OCI-LY7 (cell line): ENCODE results near the gene CDCA8. TPM values are rescaled to one million over a fixed set of nuclear protein-coding genes. Genes with fewer than 3 reads are reported as not detected.

Experiments
- BruUV-seq: library from RNA; stranded (reverse); fragments of 400-500 nt; replicated peaks from 2 replicates; lab custom pipeline; 2021; lab: Mats Ljungman, UMichigan
- CTCF ChIA-PET: fragments of 300-600 bp; sonication (Branson Sonifier 250); formaldehyde crosslinking; loops from one replicate; lab custom pipeline; 2022; ENCODE audit warnings: antibody characterized with exemption; ENCODE audit not compliant: unreplicated experiment; lab: Charles Lee
- POLR2A ChIA-PET: fragments of 300-600 bp; sonication (Branson Sonifier 250); formaldehyde crosslinking; loops from one replicate; lab custom pipeline; 2022; ENCODE audit warnings: antibody characterized with exemption; lab: Charles Lee
- DNase-seq: peaks from one replicate; pipeline ENCODE4 v3.0.0-alpha.2; 2015; ENCODE audit warnings: low spot score
- H2AFZ ChIP-seq: fragments of 200-600 bp; sonication (generic), shearing (Covaris generic); 2 replicates; pipeline ENCODE4 v1.6.1; 2014; ENCODE audit warnings: mild to moderate bottlenecking, antibody characterized with exemption, low read length, moderate library complexity
- H3K27ac ChIP-seq: fragments of 200-600 bp; sonication (generic); 2 replicates; pipeline ENCODE4 v1.5.1; 2014; ENCODE audit warnings: mixed run types, low read depth, mild to moderate bottlenecking, moderate library complexity, low read length, inconsistent platforms; ENCODE audit not compliant: poor library complexity, severe bottlenecking
- H3K36me3 ChIP-seq: fragments of 200-600 bp; sonication (generic); 2 replicates; pipeline ENCODE4 v1.6.1; 2014; ENCODE audit warnings: mild to moderate bottlenecking, antibody characterized with exemption, low read length, moderate library complexity, mixed read lengths; ENCODE audit not compliant: insufficient read depth
- H3K4me1 ChIP-seq: fragments of 200-600 bp; sonication (generic); 2 replicates; pipeline ENCODE4 v1.5.1; 2014; ENCODE audit warnings: mild to moderate bottlenecking, low read length; ENCODE audit not compliant: insufficient read depth, poor library complexity, severe bottlenecking
- H3K4me2 ChIP-seq: fragments of 200-600 bp; sonication (generic); 2 replicates; pipeline ENCODE4 v1.6.1; 2014; ENCODE audit warnings: mild to moderate bottlenecking, low read length
- H3K4me3 ChIP-seq: fragments of 200-600 bp; sonication (generic); 2 replicates; pipeline ENCODE4 v1.5.1; 2014; ENCODE audit warnings: mild to moderate bottlenecking, low read depth, low read length; ENCODE audit not compliant: poor library complexity, severe bottlenecking
- H3K79me2 ChIP-seq: fragments of 200-600 bp; sonication (generic); 2 replicates; pipeline ENCODE4 v1.6.1; 2016; ENCODE audit warnings: low read depth, mild to moderate bottlenecking, low read length, moderate library complexity, mixed read lengths; ENCODE audit not compliant: insufficient read depth
- H3K9me2 ChIP-seq: fragments of 200-600 bp; sonication (generic); 2 replicates; pipeline ENCODE4 v1.6.1; 2016; ENCODE audit warnings: mild to moderate bottlenecking, low read length, mixed read lengths; ENCODE audit not compliant: insufficient read depth
- H3K9me3 ChIP-seq: fragments of 200-600 bp; sonication (generic); 2 replicates; pipeline ENCODE4 v1.6.1; 2014; ENCODE audit warnings: mild to moderate bottlenecking, mixed run types, low read length, mixed read lengths
- H4K20me1 ChIP-seq: fragments of 200-600 bp; sonication (generic); 2 replicates; pipeline ENCODE4 v1.6.1; 2014; ENCODE audit warnings: mild to moderate bottlenecking, antibody characterized with exemption, low read length, moderate library complexity, mixed read lengths; ENCODE audit not compliant: insufficient read depth
- EZH2phosphoT487 ChIP-seq: fragments of 200-600 bp; sonication (generic); IDR thresholded peaks from 2 replicates; pipeline ENCODE4 v1.6.1; 2018; ENCODE audit warnings: low read depth, borderline replicate concordance, mild to moderate bottlenecking, mixed run types, antibody characterized with exemption, low read length, moderate library complexity, mixed read lengths
- intact Hi-C: fragments of 100-400 bp; cut with micrococcal nuclease; formaldehyde crosslinking; loops from one replicate; pipeline ENCODE4 v1.10.0; 2022; ENCODE audit not compliant: unreplicated experiment
- total RNA-seq, 2 experiments: library from RNA; depleted of rRNA in 1 of 2; stranded (reverse); fragments of >200 nt in 1 of 2; shearing (Covaris generic) in 1 of 2; gene quantifications; 2 replicates each; pipeline ENCODE4 v1.2.3, GENCODE V29; 2014 to 2022
- TF ChIP-seq, protein P1 (sequence below): fragments of 200-600 bp; sonication (generic); conservative IDR thresholded peaks from 2 replicates; pipeline ENCODE4 v1.5.1; 2014; ENCODE audit warnings: mild to moderate bottlenecking, antibody characterized with exemption, low read length, moderate library complexity, mixed read lengths

Gene CDCA8
- total RNA-seq, 2 experiments from 2014 or later: 60.0 to 111 TPM

DNA sequence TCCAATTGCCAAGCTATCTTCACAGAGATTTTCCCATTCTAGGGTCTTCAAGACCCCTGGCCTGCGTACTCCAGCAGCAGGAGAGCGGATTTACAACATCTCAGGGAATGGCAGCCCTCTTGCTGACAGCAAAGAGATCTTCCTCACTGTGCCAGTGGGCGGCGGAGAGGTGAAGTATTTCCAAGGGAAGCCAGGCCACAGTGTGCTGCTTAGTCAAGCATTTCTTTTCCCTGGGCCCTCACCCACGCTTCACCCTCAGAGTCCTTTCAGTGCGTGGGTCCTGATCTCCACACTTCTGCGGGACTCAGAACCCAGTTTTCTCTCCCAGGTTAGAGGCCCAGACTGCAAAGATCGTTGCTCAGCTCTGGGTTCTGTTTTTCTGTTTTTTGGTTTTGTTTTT, 13.1 kb downstream of the CDCA8 start:
- Histone ChIP-seq H3K36me3 (peaks cover 96% of the 10 kb centered on the region), H3K79me2 (no peaks in the 10 kb centered on the region), H3K9me2 (no peaks in the 10 kb centered on the region), H4K20me1 (no peaks in the 10 kb centered on the region), H3K4me3 (no peak overlapping the region), H3K4me2 (no peak overlapping the region), H3K27ac (no peak overlapping the region), H3K4me1 (no peaks in the 10 kb centered on the region), H3K9me3 (no peaks in the 10 kb centered on the region), H2AFZ (no peak overlapping the region)
- no peak for DNase-seq
- ChIA-PET POLR2A (interaction anchor here (0.7 kb wide), 1 partner anchor 232 kb away, joined by 3 read pairs; no protein-coding TSS in a partner anchor), CTCF (no interaction called here)
- no TSS peak for BruUV-seq
- TF ChIP-seq, protein P1, sequence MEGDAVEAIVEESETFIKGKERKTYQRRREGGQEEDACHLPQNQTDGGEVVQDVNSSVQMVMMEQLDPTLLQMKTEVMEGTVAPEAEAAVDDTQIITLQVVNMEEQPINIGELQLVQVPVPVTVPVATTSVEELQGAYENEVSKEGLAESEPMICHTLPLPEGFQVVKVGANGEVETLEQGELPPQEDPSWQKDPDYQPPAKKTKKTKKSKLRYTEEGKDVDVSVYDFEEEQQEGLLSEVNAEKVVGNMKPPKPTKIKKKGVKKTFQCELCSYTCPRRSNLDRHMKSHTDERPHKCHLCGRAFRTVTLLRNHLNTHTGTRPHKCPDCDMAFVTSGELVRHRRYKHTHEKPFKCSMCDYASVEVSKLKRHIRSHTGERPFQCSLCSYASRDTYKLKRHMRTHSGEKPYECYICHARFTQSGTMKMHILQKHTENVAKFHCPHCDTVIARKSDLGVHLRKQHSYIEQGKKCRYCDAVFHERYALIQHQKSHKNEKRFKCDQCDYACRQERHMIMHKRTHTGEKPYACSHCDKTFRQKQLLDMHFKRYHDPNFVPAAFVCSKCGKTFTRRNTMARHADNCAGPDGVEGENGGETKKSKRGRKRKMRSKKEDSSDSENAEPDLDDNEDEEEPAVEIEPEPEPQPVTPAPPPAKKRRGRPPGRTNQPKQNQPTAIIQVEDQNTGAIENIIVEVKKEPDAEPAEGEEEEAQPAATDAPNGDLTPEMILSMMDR: no peak
- no peak for TF ChIP-seq EZH2phosphoT487
- intact Hi-C loops: no loop called here

DNA sequence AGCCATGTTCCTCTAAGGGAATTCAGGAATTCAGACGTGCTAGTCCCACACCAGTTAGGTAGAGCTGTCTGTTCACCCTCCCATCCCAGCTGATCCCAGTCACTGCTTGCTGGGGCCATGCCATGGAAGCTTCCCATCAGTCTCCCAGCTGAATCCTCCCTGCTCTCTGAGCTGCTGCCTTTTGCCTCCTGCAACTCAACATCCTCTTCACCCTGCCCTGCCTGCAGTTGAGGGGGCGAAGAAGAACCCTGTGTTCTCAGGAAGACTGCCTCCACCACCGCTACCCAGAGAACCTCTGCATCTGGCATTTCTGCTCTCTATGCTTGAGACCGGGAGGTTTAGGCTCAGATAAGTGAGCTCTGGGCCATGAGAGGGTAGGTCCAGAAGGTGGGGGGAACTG, 16.2 kb downstream of the CDCA8 start:
- no TSS peak for BruUV-seq
- CTCF ChIA-PET: interaction anchor here (0.5 kb wide), 1 partner anchor 36 kb away, joined by 3 read pairs; no protein-coding TSS in a partner anchor
- no peak for TF ChIP-seq EZH2phosphoT487
- TF ChIP-seq, protein P1: no peak
- peaks cover 84% of the 10 kb centered on the region for H3K36me3 ChIP-seq
- no peaks in the 10 kb centered on the region for H4K20me1 ChIP-seq
- intact Hi-C loops: no loop called here
- no peaks in the 10 kb centered on the region for H3K79me2 ChIP-seq
- H3K4me3 ChIP-seq: no peak overlapping the region
- DNase-seq: no peak
- no peaks in the 10 kb centered on the region for H3K9me2 ChIP-seq
- no peaks in the 10 kb centered on the region for H3K4me1 ChIP-seq
- H2AFZ ChIP-seq: no peak overlapping the region
- no peak overlapping the region for H3K27ac ChIP-seq
- H3K4me2 ChIP-seq: no peak overlapping the region
- H3K9me3 ChIP-seq: no peaks in the 10 kb centered on the region
- POLR2A ChIA-PET: no interaction called here

DNA sequence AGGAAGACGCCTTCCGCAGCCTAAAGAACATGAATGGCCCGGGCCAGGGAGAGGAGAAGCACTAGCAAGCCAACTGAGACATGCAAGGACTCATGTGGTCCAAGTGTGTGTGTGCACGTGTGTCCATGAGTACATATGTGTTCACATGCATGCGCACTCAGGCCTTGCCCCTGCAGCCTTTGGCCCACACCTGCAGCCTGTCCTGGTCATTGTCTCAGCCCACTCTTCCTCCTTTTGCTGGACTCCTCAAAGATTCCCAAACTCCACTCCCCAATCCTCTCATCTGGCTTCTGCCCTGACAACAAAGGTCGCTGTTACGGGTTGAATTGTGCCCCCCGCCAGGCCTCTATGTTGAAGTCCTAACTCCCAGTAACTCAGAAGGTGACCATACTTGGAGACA, 21.9 kb downstream of the CDCA8 start:
- no peaks in the 10 kb centered on the region for H4K20me1 ChIP-seq
- H3K4me2 ChIP-seq: no peak overlapping the region
- DNase-seq: no peak
- ChIA-PET CTCF (no interaction called here), POLR2A (no interaction called here)
- H3K9me3 ChIP-seq: no peaks in the 10 kb centered on the region
- H3K4me1 ChIP-seq: no peaks in the 10 kb centered on the region
- H3K9me2 ChIP-seq: no peaks in the 10 kb centered on the region
- no peaks in the 10 kb centered on the region for H3K79me2 ChIP-seq
- H3K27ac ChIP-seq: no peak overlapping the region
- intact Hi-C loops: no loop called here
- no peak overlapping the region for H3K4me3 ChIP-seq
- peaks cover 30% of the 10 kb centered on the region for H3K36me3 ChIP-seq
- BruUV-seq: no TSS peak
- H2AFZ ChIP-seq: no peak overlapping the region
- no peak for TF ChIP-seq EZH2phosphoT487
- TF ChIP-seq, protein P1: no peak
